Left renal cortex interstitium (tissue), 4 donors: ENCODE results near the gene HAAO. TPM values are rescaled to one million over a fixed set of nuclear protein-coding genes. Genes with fewer than 3 reads are reported as not detected.

Experiments
- DNase-seq, 4 donors: peaks; one replicate each; pipeline ENCODE4 v3.0.0-alpha.2; 2013; ENCODE audit warnings: low read depth in 4 of 4, low spot score in 2 of 4, missing footprints in 1 of 4
- polyA plus RNA-seq, 4 donors: library from polyadenylated mRNA; unstranded; fragments of 120-200 nt; gene quantifications; one replicate each; pipeline ENCODE4 v1.2.1, GENCODE V29; 2013; ENCODE audit not compliant: insufficient read length in 4 of 4

The HAAO gene
- polyA plus RNA-seq, 4 donors, result 36.7 to 56.0 (median 45.6) TPM

- no peak for DNase-seq
These were observed 21.9 kb downstream of the HAAO start for GRCh38 chr2:42770288-42771131.

GRCh38 chr2:42769583-42770287 is 22.6 kb downstream of the HAAO start:
- DNase-seq, result no peak

GRCh38 chr2:42768706-42769256 is 23.6 kb downstream of the HAAO start:
- DNase-seq, result no peak

- DNase-seq, result no peak
These were observed 24.3 kb downstream of the HAAO start for GRCh38 chr2:42767899-42768705.

GRCh38 chr2:42767080-42767898 is 25.1 kb downstream of the HAAO start:
- DNase-seq, result no peak

GRCh38 chr2:42765686-42766085 is 26.7 kb downstream of the HAAO start:
- no peak for DNase-seq

- no peak for DNase-seq
These were observed 27.5 kb downstream of the HAAO start for GRCh38 chr2:42764901-42765300.

- DNase-seq, result no peak
These were observed 28.3 kb downstream of the HAAO start, which contains the start of gene OXER1 for GRCh38 chr2:42764096-42764495. Gene OXER1, minus strand, starts transcription at chr2:42764135. Its CDS starts 73 bp downstream, at chr2:42764062.

GRCh38 chr2:42762823-42763804 is 29.3 kb downstream of the HAAO start:
- DNase-seq, result no peak

- DNase-seq, result no peak
These were observed 30.2 kb downstream of the HAAO start for GRCh38 chr2:42762155-42762554.

GRCh38 chr2:42761554-42761953 is 30.8 kb downstream of the HAAO start:
- DNase-seq, result no peak

- no peak for DNase-seq
These were observed 33.6 kb downstream of the HAAO start for GRCh38 chr2:42758751-42759150.

GRCh38 chr2:42757981-42758740 is 34.2 kb downstream of the HAAO start:
- DNase-seq, result no peak

- DNase-seq, result no peak
These were observed 35.3 kb downstream of the HAAO start for GRCh38 chr2:42756966-42757513.

GRCh38 chr2:42756150-42756775 is 36.1 kb downstream of the HAAO start:
- DNase-seq, result no peak

GRCh38 chr2:42755191-42755880 is 37.0 kb downstream of the HAAO start:
- DNase-seq, result no peak

- no peak for DNase-seq
These were observed 37.6 kb downstream of the HAAO start for GRCh38 chr2:42754776-42755140.
